ENCODE measurements around the gene DHDDS. TPM values are rescaled to one million over a fixed set of nuclear protein-coding genes. Genes with fewer than 3 reads are reported as not detected.
A peak's percentile ranks its signal among the peaks of the same experiment; 100 is the strongest.

DHDDS gene
- total and polyA plus RNA-seq, 7 experiments from 2014 or later, result 20.7 to 58.9 (median 33.0) TPM

DNA sequence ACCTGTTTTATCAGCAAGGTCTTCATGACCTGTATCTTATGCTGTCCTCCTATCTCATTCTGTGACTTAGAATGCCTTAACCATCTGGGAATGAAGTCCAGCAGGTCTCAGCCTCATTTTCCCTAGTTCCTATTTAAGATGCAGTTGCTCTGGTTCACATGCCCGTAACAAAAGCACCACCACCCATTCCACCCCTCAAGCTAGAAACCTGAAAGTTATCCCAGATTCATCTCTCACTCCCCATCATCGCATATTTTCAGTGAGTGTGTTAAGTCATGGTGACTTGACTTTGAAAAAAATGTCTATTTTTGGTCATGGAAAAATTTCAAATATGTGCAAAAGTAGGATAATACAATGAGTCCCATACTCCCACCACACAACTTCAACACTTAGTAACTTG, 51.9 kb downstream of the DHDDS start:
- Mint-ChIP-seq H3K4me3 (peak overlapping the region in 1 of 10 donors; percentile 5), H3K36me3 (peaks cover 0 to 6% (median 4%) of the 10 kb centered on the region in 5 donors), H3K27ac (peak overlapping the region in 7 of 9 donors; percentile 43 to 78 (median 60)), H3K27me3 (no peaks in the 10 kb centered on the region), H3K4me1 (peaks cover 0 to 15% (median 5%) of the 10 kb centered on the region in 7 donors), H3K9me3 (peaks cover 0 to 2% (median 0%) of the 10 kb centered on the region in 11 donors)
- Histone ChIP-seq H3K9me3 (ENCODE audit: control insufficient read depth in 2 of 3, low read length in 3 of 3) (no peaks in the 10 kb centered on the region), H3K4me1 (ENCODE audit: control insufficient read depth in 2 of 2, insufficient read depth in 2 of 2, low read length in 2 of 2) (no peaks in the 10 kb centered on the region), H3K4me3 (ENCODE audit: low read length) (no peak overlapping the region), H3K27me3 (ENCODE audit: control insufficient read depth in 2 of 2, insufficient read depth in 2 of 2, low read length in 2 of 2) (no peaks in the 10 kb centered on the region), H3K36me3 (ENCODE audit: control insufficient read depth in 2 of 3, insufficient read depth in 3 of 3, low read length in 3 of 3) (peaks cover 0 to 5% (median 0%) of the 10 kb centered on the region in 3 experiments), H3K27ac (ENCODE audit: low read depth, low read length) (no peak overlapping the region)
- ChIA-PET POLR2A (interaction anchor here (0.6 to 2.6 kb wide), 2 partner anchors 12 to 16 kb away, joined by 3 to 6 read pairs; partner anchors contain the start of gene HMGN2), CTCF (no interaction called here)
- ATAC-seq, result no peak
- intact Hi-C loops (cut with micrococcal nuclease), result no loop called here
- no peak for DNase-seq

DNA sequence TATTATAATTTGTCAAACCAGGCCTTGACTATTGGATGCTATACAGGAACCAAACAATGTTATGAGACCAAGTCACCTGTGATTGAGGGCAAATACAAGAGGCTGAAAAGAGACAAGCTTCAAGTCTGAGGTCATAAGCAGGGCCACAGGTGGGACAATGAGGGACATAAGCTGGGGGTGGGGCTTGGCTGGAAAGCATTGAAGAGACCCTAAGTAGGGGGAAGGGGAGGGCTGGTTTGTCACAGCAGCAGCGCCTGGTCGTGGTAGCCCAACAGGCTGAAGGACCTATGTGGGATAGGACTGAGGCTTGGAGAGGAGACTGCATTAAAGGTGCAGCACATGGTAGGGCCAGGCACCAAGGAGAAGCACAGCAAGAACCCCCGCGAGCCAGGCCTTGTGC, 58.0 kb downstream of the DHDDS start:
- ATAC-seq, result no peak
- Mint-ChIP-seq H3K9me3 (no peaks in the 10 kb centered on the region), H3K4me1 (peaks cover 0 to 2% (median under 1%) of the 10 kb centered on the region in 7 donors), H3K27ac (no peak overlapping the region), H3K4me3 (no peak overlapping the region), H3K36me3 (no peaks in the 10 kb centered on the region), H3K27me3 (no peaks in the 10 kb centered on the region)
- no peak overlapping the region for H3K27ac ChIP-seq (ENCODE audit: low read depth, low read length)
- POLR2A ChIA-PET, result interaction anchor here (0.6 to 2.7 kb wide), 4 partner anchors 18 to 428 kb away, joined by 3 to 12 read pairs (median 4); partner anchors contain the start of gene HMGN2
- H3K4me1 ChIP-seq (ENCODE audit: control insufficient read depth in 2 of 2, insufficient read depth in 2 of 2, low read length in 2 of 2), result no peaks in the 10 kb centered on the region
- H3K36me3 ChIP-seq (ENCODE audit: control insufficient read depth in 2 of 3, insufficient read depth in 3 of 3, low read length in 3 of 3), result no peaks in the 10 kb centered on the region
- CTCF ChIA-PET, result interaction anchor here (0.6 to 1.7 kb wide), 4 partner anchors 9 to 377 kb away, joined by 3 to 7 read pairs (median 4); no protein-coding TSS in a partner anchor
- no peaks in the 10 kb centered on the region for H3K27me3 ChIP-seq (ENCODE audit: control insufficient read depth in 2 of 2, insufficient read depth in 2 of 2, low read length in 2 of 2)
- intact Hi-C loops (cut with micrococcal nuclease), result no loop called here
- no peak for DNase-seq
- no peak overlapping the region for H3K4me3 ChIP-seq (ENCODE audit: low read length)
- H3K9me3 ChIP-seq (ENCODE audit: control insufficient read depth in 2 of 3, low read length in 3 of 3), result no peaks in the 10 kb centered on the region

DNA sequence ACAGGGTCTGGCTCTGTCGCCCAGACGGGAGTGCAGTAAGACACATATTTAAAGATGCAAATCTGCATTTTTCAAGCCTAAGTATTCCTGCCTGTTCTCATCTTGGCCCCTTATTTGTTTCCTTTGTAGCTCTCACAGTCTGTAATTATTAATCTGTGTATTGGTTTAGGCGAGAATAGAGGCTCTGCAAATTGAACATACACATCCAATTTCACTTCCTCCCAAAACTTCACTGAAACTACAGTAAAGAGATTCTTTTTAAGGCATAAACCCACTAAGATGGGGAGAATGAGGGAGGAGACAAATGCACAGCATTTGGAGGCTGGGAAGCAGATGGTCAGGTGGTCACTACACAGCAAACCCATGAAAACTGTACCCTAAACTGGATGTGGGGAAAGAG, 61.1 kb downstream of the DHDDS start:
- Histone ChIP-seq H3K9me3 (ENCODE audit: control insufficient read depth in 2 of 3, low read length in 3 of 3) (no peaks in the 10 kb centered on the region), H3K4me3 (ENCODE audit: low read length) (no peak overlapping the region), H3K27ac (ENCODE audit: low read depth, low read length) (no peak overlapping the region), H3K4me1 (ENCODE audit: control insufficient read depth in 2 of 2, insufficient read depth in 2 of 2, low read length in 2 of 2) (no peaks in the 10 kb centered on the region), H3K27me3 (ENCODE audit: control insufficient read depth in 2 of 2, insufficient read depth in 2 of 2, low read length in 2 of 2) (no peaks in the 10 kb centered on the region), H3K36me3 (ENCODE audit: control insufficient read depth in 2 of 3, insufficient read depth in 3 of 3, low read length in 3 of 3) (no peaks in the 10 kb centered on the region)
- peaks cover 0 to 7% (median 0%) of the 10 kb centered on the region in 7 donors for H3K4me1 Mint-ChIP-seq
- no peak for ATAC-seq
- no peaks in the 10 kb centered on the region for H3K9me3 Mint-ChIP-seq
- DNase-seq, result no peak
- intact Hi-C loops (cut with micrococcal nuclease), result no loop called here
- POLR2A ChIA-PET, result no interaction called here
- no peaks in the 10 kb centered on the region for H3K36me3 Mint-ChIP-seq
- H3K4me3 Mint-ChIP-seq, result no peak overlapping the region
- H3K27ac Mint-ChIP-seq, result peak overlapping the region in 1 of 9 donors; percentile 51
- CTCF ChIA-PET, result no interaction called here
- H3K27me3 Mint-ChIP-seq, result no peaks in the 10 kb centered on the region

DNA sequence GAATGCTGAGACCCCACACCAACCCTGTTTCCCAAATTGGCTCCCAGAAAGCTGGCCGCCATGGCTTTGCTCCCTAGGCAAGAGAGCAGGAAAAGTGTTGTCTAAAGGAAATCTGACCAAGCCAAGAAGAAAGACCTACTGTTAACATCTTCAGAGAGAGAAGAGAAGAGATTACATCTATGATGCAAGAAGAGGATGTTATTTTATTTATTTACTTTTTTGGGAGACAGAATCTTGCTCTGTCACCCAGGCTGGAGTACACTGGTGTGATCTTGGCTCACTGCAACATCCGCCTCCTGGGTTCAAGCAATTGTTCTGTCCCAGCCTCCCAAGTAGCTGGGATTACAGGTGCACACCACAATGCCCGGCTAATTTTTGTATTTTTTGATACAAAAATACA, 61.8 kb downstream of the DHDDS start:
- ChIA-PET CTCF (interaction anchor here (0.6 kb wide), 1 partner anchor 108 kb away, joined by 4 read pairs; no protein-coding TSS in a partner anchor), POLR2A (no interaction called here)
- Mint-ChIP-seq H3K27me3 (no peaks in the 10 kb centered on the region), H3K4me3 (no peak overlapping the region), H3K9me3 (no peaks in the 10 kb centered on the region), H3K36me3 (no peaks in the 10 kb centered on the region), H3K4me1 (peaks cover 2 to 12% (median 2%) of the 10 kb centered on the region in 7 donors), H3K27ac (peak overlapping the region in 1 of 9 donors; percentile 68)
- H3K4me3 ChIP-seq (ENCODE audit: low read length), result no peak overlapping the region
- no peaks in the 10 kb centered on the region for H3K27me3 ChIP-seq (ENCODE audit: control insufficient read depth in 2 of 2, insufficient read depth in 2 of 2, low read length in 2 of 2)
- ATAC-seq (no peak), DNase-seq (no peak)
- intact Hi-C loops (cut with micrococcal nuclease), result no loop called here
- peaks cover 0 to 1% of the 10 kb centered on the region in 2 donors for H3K4me1 ChIP-seq (ENCODE audit: control insufficient read depth in 2 of 2, insufficient read depth in 2 of 2, low read length in 2 of 2)
- no peak overlapping the region for H3K27ac ChIP-seq (ENCODE audit: low read depth, low read length)
- H3K9me3 ChIP-seq (ENCODE audit: control insufficient read depth in 2 of 3, low read length in 3 of 3), result no peaks in the 10 kb centered on the region
- no peaks in the 10 kb centered on the region for H3K36me3 ChIP-seq (ENCODE audit: control insufficient read depth in 2 of 3, insufficient read depth in 3 of 3, low read length in 3 of 3)

DNA sequence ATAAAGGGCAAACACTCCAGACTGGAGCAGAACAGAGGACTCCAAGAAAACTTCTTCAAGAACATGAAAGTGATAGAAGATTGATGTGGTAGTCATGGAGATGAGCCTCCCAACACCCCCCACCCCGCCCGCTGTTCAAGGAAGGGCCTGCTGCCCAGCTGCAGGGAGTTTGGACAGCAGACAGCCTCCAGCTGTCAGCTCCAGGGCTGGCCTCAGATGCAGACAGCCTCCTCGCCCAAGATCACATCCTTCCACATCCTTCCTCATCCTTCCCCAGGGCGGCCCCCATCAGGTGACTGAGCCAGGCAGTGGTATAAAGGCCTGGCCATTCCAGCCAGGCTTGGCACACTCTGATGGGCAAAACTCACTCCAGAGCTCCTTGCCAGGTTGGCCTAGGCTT, 64.7 kb downstream of the DHDDS start:
- Histone ChIP-seq H3K4me1 (ENCODE audit: control insufficient read depth in 2 of 2, insufficient read depth in 2 of 2, low read length in 2 of 2) (peaks cover 13 to 15% of the 10 kb centered on the region in 2 donors), H3K4me3 (ENCODE audit: low read length) (no peak overlapping the region), H3K9me3 (ENCODE audit: control insufficient read depth in 2 of 3, low read length in 3 of 3) (no peaks in the 10 kb centered on the region), H3K36me3 (ENCODE audit: control insufficient read depth in 2 of 3, insufficient read depth in 3 of 3, low read length in 3 of 3) (no peaks in the 10 kb centered on the region), H3K27me3 (ENCODE audit: control insufficient read depth in 2 of 2, insufficient read depth in 2 of 2, low read length in 2 of 2) (no peaks in the 10 kb centered on the region), H3K27ac (ENCODE audit: low read depth, low read length) (no peak overlapping the region)
- DNase-seq, result no peak
- no peak overlapping the region for H3K4me3 Mint-ChIP-seq
- no peaks in the 10 kb centered on the region for H3K36me3 Mint-ChIP-seq
- ChIA-PET POLR2A (interaction anchor here (0.5 to 1.9 kb wide), 2 partner anchors 24 to 122 kb away, joined by 3 to 4 read pairs; partner anchors contain the start of gene HMGN2), CTCF (no interaction called here)
- no peaks in the 10 kb centered on the region for H3K9me3 Mint-ChIP-seq
- peaks cover 2 to 22% (median 5%) of the 10 kb centered on the region in 7 donors for H3K4me1 Mint-ChIP-seq
- peak overlapping the region in 3 of 9 donors; percentile 45 to 62 (median 48) for H3K27ac Mint-ChIP-seq
- H3K27me3 Mint-ChIP-seq, result no peaks in the 10 kb centered on the region
- ATAC-seq, result no peak
- intact Hi-C loops (cut with micrococcal nuclease), result no loop called here

DNA sequence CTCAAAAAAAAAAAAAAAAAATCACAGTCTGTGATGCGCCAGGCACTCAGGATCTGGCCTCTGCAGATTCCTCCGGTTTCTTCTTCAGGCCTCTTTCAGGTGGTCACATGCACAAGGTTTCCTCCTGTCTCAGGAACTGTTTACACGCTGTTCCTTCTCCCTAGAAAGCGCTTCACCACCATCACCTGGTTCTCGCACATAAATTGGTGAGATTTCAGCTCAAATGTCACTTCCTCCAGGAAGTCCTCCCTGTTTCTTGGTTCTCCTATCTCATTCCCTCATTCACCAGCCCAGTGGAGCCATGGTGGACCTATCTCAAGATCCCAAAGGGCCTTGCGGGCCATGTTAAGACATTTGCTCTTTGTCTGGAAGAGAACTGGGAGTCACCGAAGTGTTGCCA, 66.8 kb downstream of the DHDDS start:
- Histone ChIP-seq H3K36me3 (ENCODE audit: control insufficient read depth in 2 of 3, insufficient read depth in 3 of 3, low read length in 3 of 3) (no peaks in the 10 kb centered on the region), H3K9me3 (ENCODE audit: control insufficient read depth in 2 of 3, low read length in 3 of 3) (no peaks in the 10 kb centered on the region), H3K27me3 (ENCODE audit: control insufficient read depth in 2 of 2, insufficient read depth in 2 of 2, low read length in 2 of 2) (no peaks in the 10 kb centered on the region), H3K4me1 (ENCODE audit: control insufficient read depth in 2 of 2, insufficient read depth in 2 of 2, low read length in 2 of 2) (peaks cover 16% of the 10 kb centered on the region in 2 donors), H3K4me3 (ENCODE audit: low read length) (no peak overlapping the region), H3K27ac (ENCODE audit: low read depth, low read length) (no peak overlapping the region)
- Mint-ChIP-seq H3K27ac (peak overlapping the region in 5 of 9 donors; percentile 38 to 62 (median 57)), H3K36me3 (no peaks in the 10 kb centered on the region), H3K4me1 (peaks cover 3 to 31% (median 11%) of the 10 kb centered on the region in 7 donors), H3K9me3 (peaks cover 0 to 2% (median 0%) of the 10 kb centered on the region in 11 donors), H3K27me3 (no peaks in the 10 kb centered on the region), H3K4me3 (peak overlapping the region; percentile 8 to 85 (median 51))
- ChIA-PET CTCF (interaction anchor here (1.1 to 3.2 kb wide), 2 partner anchors 29 to 290 kb away, joined by 3 to 15 read pairs; partner anchors contain the start of gene PIGV), POLR2A (interaction anchor here (0.5 to 1.9 kb wide), 3 partner anchors 10 to 89 kb away, joined by 3 to 6 read pairs (median 4); no protein-coding TSS in a partner anchor)
- DNase-seq (no peak), ATAC-seq (no peak)
- intact Hi-C loops (cut with micrococcal nuclease), result no loop called here
